K562 (cell line): ENCODE data around the gene AZU1. TPM values are rescaled to one million over a fixed set of nuclear protein-coding genes. Genes with fewer than 3 reads are reported as not detected.
A peak's percentile ranks its signal among the peaks of the same experiment; 100 is the strongest.

Source experiments
- ATAC-seq: fragments of 200-7000 bp; cut with Tn5 transposase; 3 replicates; pipeline ENCODE4 v1.9.1; 2020; ENCODE audit warnings: moderate library complexity
- BruUV-seq: library from RNA; stranded (reverse); fragments of 400-500 nt; replicated peaks from 2 replicates; lab custom pipeline; 2021; lab: Mats Ljungman, UMichigan
- CTCF ChIA-PET: fragments of 300-600 bp; formaldehyde crosslinking; extraction: SDS; loops from one replicate; lab custom pipeline; 2021; ENCODE audit warnings: low intra/inter-chr PET ratio; lab: Yijun Ruan, JAX
- POLR2A ChIA-PET: fragments of 300-600, 350-650 bp; sonication (Branson Sonifier 250); formaldehyde crosslinking; extraction: SDS; loops from one replicate; lab custom pipeline; 2021; ENCODE audit warnings: antibody characterized with exemption, inconsistent platforms; lab: Yijun Ruan, JAX
- DNase-seq, 4 experiments: peaks; one replicate each; pipeline versions ENCODE4 v3.0.0 to v3.0.0-alpha.2; 2011 to 2018; ENCODE audit warnings: low spot score in 3 of 4, mixed read lengths in 3 of 4; ENCODE audit errors: extremely low read depth in 1 of 4
- FAIRE-seq: peaks from 2 replicates; lab custom pipeline; 2011; peaks lifted over from hg19 to GRCh38; lab: Jason Lieb, UNC
- H2AFZ ChIP-seq: 2 replicates; pipeline ENCODE4 v1.6.0; 2011; ENCODE audit warnings: low read depth, low read length, control low read depth, inconsistent platforms
- H3K27ac ChIP-seq: fragments of 200-600 bp; 3 replicates; pipeline ENCODE4 v1.8.0; 2011; ENCODE audit warnings: low read depth, mild to moderate bottlenecking, control low read depth, inconsistent platforms, low read length, moderate library complexity, mixed read lengths; ENCODE audit errors: extremely low read depth
- H3K27me3 ChIP-seq, 2 experiments: fragments of 300-600 bp in 1 of 2; 2 replicates in 1 of 2; 3 replicates in 1 of 2; pipeline versions ENCODE4 v1.6.0 to v1.8.0; 2011; ENCODE audit warnings: inconsistent platforms in 2 of 2, low read length in 2 of 2, mild to moderate bottlenecking in 1 of 2, mixed read lengths in 1 of 2, moderate library complexity in 1 of 2; ENCODE audit not compliant: control insufficient read depth in 2 of 2, insufficient read depth in 2 of 2
- H3K36me3 ChIP-seq: fragments of 300-600 bp; 3 replicates; pipeline ENCODE4 v1.8.0; 2011; ENCODE audit warnings: mild to moderate bottlenecking, low read length, inconsistent platforms; ENCODE audit not compliant: control insufficient read depth, insufficient read depth
- H3K4me1 ChIP-seq, 2 experiments: fragments of 200-600 bp in 1 of 2; replicated peaks in 1 of 2; 2 replicates in 1 of 2; 3 replicates in 1 of 2; pipeline versions ENCODE4 v1.5.1 to v1.8.0; 2011; ENCODE audit warnings: inconsistent platforms in 2 of 2, low read length in 2 of 2, mild to moderate bottlenecking in 1 of 2, mixed read lengths in 1 of 2, moderate library complexity in 1 of 2; ENCODE audit not compliant: control insufficient read depth in 2 of 2, insufficient read depth in 2 of 2
- H3K4me2 ChIP-seq: 2 replicates; pipeline ENCODE4 v1.6.1; 2011; ENCODE audit warnings: low read length, control low read depth, inconsistent platforms, mixed read lengths; ENCODE audit not compliant: insufficient read depth
- H3K4me3 ChIP-seq: fragments of 200-600 bp; sonication (generic), shearing (Covaris generic); 2 replicates; pipeline ENCODE4 v1.5.1; 2016; ENCODE audit warnings: control low read depth, inconsistent platforms
- H3K79me2 ChIP-seq: fragments of 200-600 bp; 3 replicates; pipeline ENCODE4 v1.8.0; 2011; ENCODE audit warnings: low read length, inconsistent platforms; ENCODE audit not compliant: control insufficient read depth, insufficient read depth
- H3K9ac ChIP-seq, 2 experiments: 2 replicates each; pipeline versions ENCODE4 v1.6.0 to v1.6.1; 2011; ENCODE audit warnings: low read depth in 2 of 2, low read length in 2 of 2, control low read depth in 1 of 2, inconsistent platforms in 1 of 2, mild to moderate bottlenecking in 1 of 2, mixed read lengths in 1 of 2; ENCODE audit not compliant: insufficient read depth in 1 of 2
- H3K9me1 ChIP-seq: one replicate; pipeline ENCODE4 v1.6.0; 2011; ENCODE audit warnings: inconsistent platforms, mild to moderate bottlenecking, low read length, moderate library complexity; ENCODE audit not compliant: control insufficient read depth, insufficient read depth
- H3K9me3 ChIP-seq: replicated peaks from 2 replicates; pipeline ENCODE4 v1.5.1; 2011; ENCODE audit warnings: low read depth, low read length, inconsistent platforms; ENCODE audit not compliant: control insufficient read depth, insufficient read depth
- H4K20me1 ChIP-seq: replicated peaks from 2 replicates; pipeline ENCODE4 v1.6.1; 2011; ENCODE audit warnings: low read length, inconsistent platforms, mixed read lengths; ENCODE audit not compliant: control insufficient read depth, insufficient read depth
- CCNT2 ChIP-seq: IDR thresholded peaks from 2 replicates; pipeline ENCODE4 v1.6.1; 2011; ENCODE audit warnings: borderline replicate concordance, low read depth, mild to moderate bottlenecking, moderate library complexity, mixed read lengths, low read length; ENCODE audit not compliant: insufficient read length; ENCODE audit errors: extremely low read depth
- CHCHD3 ChIP-seq: fragments of 250-450 bp; sonication (Bioruptor Pico); IDR thresholded peaks from 2 replicates; pipeline ENCODE4 v2.1.2; 2022; ENCODE audit warnings: mild to moderate bottlenecking
- FOXA3 ChIP-seq, 2 experiments: fragments of 450-650 bp in 1 of 2; sonication (generic) in 1 of 2; formaldehyde crosslinking; IDR thresholded peaks in 1 of 2; conservative IDR thresholded peaks in 1 of 2; 2 replicates each; pipeline versions ENCODE4 v1.4.0 to v1.8.0; 2020 to 2022; ENCODE audit warnings: mild to moderate bottlenecking in 2 of 2, missing genetic modification reagents in 1 of 2
- FUS ChIP-seq: fragments of 200-400 bp; formaldehyde crosslinking; optimal IDR thresholded peaks from 2 replicates; pipeline ENCODE3; 2017; ENCODE audit warnings: low read depth, low read length
- HNRNPL ChIP-seq: fragments of 200-400 bp; formaldehyde crosslinking; IDR thresholded peaks from 2 replicates; pipeline ENCODE4 v1.6.1; 2017; ENCODE audit warnings: low read depth, mild to moderate bottlenecking, low read length
- KHSRP ChIP-seq: fragments of 450-650 bp; IDR thresholded peaks from 2 replicates; pipeline ENCODE4 v1.6.1; 2017
- MXD1 ChIP-seq: fragments of 250-450 bp; sonication (Bioruptor Pico); IDR thresholded peaks from 2 replicates; pipeline ENCODE4 v1.8.0; 2021; ENCODE audit warnings: borderline replicate concordance, mild to moderate bottlenecking, moderate library complexity; ENCODE audit not compliant: poor library complexity, severe bottlenecking
- NCOA1 ChIP-seq: fragments of 450-650 bp; IDR thresholded peaks from 2 replicates; pipeline ENCODE4 v1.6.1; 2016; ENCODE audit warnings: low read depth
- PCBP2 ChIP-seq: fragments of 200-400 bp; formaldehyde crosslinking; IDR thresholded peaks from 2 replicates; pipeline ENCODE4 v1.6.1; 2018; ENCODE audit warnings: low read length, low read depth, mild to moderate bottlenecking, moderate library complexity; ENCODE audit not compliant: poor library complexity, severe bottlenecking
- POLR2G ChIP-seq: fragments of 200-400 bp; formaldehyde crosslinking; IDR thresholded peaks from 2 replicates; pipeline ENCODE4 v1.6.1; 2017; ENCODE audit warnings: low read depth, mild to moderate bottlenecking, antibody characterized with exemption, low read length, moderate library complexity
- PRPF4 ChIP-seq: fragments of 200-400 bp; formaldehyde crosslinking; IDR thresholded peaks from one replicate; pipeline ENCODE4 v1.6.1; 2017; ENCODE audit warnings: low read length, low read depth, mild to moderate bottlenecking; ENCODE audit not compliant: insufficient read depth, poor library complexity, severe bottlenecking
- RBFOX2 ChIP-seq: fragments of 200-400 bp; formaldehyde crosslinking; IDR thresholded peaks from 2 replicates; pipeline ENCODE4 v1.6.1; 2017; ENCODE audit warnings: low read depth, mild to moderate bottlenecking, low read length, moderate library complexity
- RBM17 ChIP-seq: fragments of 200-400 bp; formaldehyde crosslinking; IDR thresholded peaks from 2 replicates; pipeline ENCODE4 v1.6.1; 2017; ENCODE audit warnings: low read depth, mild to moderate bottlenecking, low read length, borderline replicate concordance
- SAFB ChIP-seq: fragments of 200-400 bp; formaldehyde crosslinking; IDR thresholded peaks from 2 replicates; pipeline ENCODE4 v1.6.1; 2017; ENCODE audit warnings: low read depth, low read length, borderline replicate concordance
- SETDB1 ChIP-seq: IDR thresholded peaks from one replicate; pipeline ENCODE4 v1.6.1; 2012; ENCODE audit warnings: low read length, control low read depth, inconsistent platforms
- SREBF2 ChIP-seq: sonication (generic); formaldehyde crosslinking; IDR thresholded peaks from 2 replicates; pipeline ENCODE4 v1.4.0; 2020; ENCODE audit warnings: mild to moderate bottlenecking, missing genetic modification reagents
- U2AF1 ChIP-seq: fragments of 200-400 bp; formaldehyde crosslinking; optimal IDR thresholded peaks from 2 replicates; pipeline ENCODE3; 2017; ENCODE audit warnings: mild to moderate bottlenecking, low read depth, low read length, moderate library complexity
- ZNF316 ChIP-seq: fragments of 450-650 bp; IDR thresholded peaks from 2 replicates; pipeline ENCODE4 v1.6.1; 2016
- ZNF384 ChIP-seq: IDR thresholded peaks from 2 replicates; pipeline ENCODE4 v1.6.1; 2012; ENCODE audit warnings: low read depth, low read length, improper control_type of control experiment
- WGBS: fragments of 100-300 bp; shearing (Covaris generic); methylation state at CpG from one replicate; pipeline ENCODE4 v1.1.6; 2016; ENCODE audit warnings: low coverage, mixed read lengths; ENCODE audit not compliant: insufficient coverage; ENCODE audit errors: missing lambda C conversion rate; 5-methylcytosine and 5-hydroxymethylcytosine counted together
- in situ Hi-C: fragments of 300-500 bp; cut with MboI; formaldehyde crosslinking; loops from 4 replicates; pipeline ENCODE4 v1.15.0; 2018; ENCODE audit warnings: inconsistent platforms, mixed read lengths
- intact Hi-C: fragments of 100-400 bp; cut with micrococcal nuclease; formaldehyde crosslinking; loops from 2 replicates; pipeline ENCODE4 v1.14.2; 2022
- polyA plus RNA-seq, 8 experiments: library from polyadenylated mRNA; depleted of rRNA in 4 of 8; stranded (reverse) in 5 of 8; unstranded in 3 of 8; fragments of >200 nt; fragmentation: Nextera tagmentation in 2 of 8; fragmentation: Illumina TruSeq in 1 of 8; extraction: Ambion mirVana in 2 of 8; extraction: Trizol in 1 of 8; gene quantifications; 2 replicates each; pipeline versions ENCODE4 v1.2.1 to v1.2.3, GENCODE V29; 2011 to 2014; ENCODE audit warnings: inconsistent platforms in 1 of 8, missing spikeins in 1 of 8
- total RNA-seq, 7 experiments: library from RNA; depleted of rRNA in 6 of 7; stranded (reverse); fragments of >200 nt in 6 of 7; fragmentation: Illumina TruSeq in 2 of 7; extraction: Trizol in 2 of 7; gene quantifications; 2 replicates each; pipeline versions ENCODE4 v1.2.1 to v1.2.3, GENCODE V29; 2011 to 2021; ENCODE audit warnings: low replicate concordance in 1 of 7
- TF ChIP-seq, protein P1 (sequence below): sonication (generic); formaldehyde crosslinking; IDR thresholded peaks from 2 replicates; pipeline ENCODE4 v1.8.1; 2023; ENCODE audit warnings: mild to moderate bottlenecking, missing genetic modification reagents

Gene AZU1
- total and polyA plus RNA-seq, 9 of the 15 experiments (the other 6 are each of a cell fraction or from before 2014, with no cell fraction given), result 0.29 to 1.9 (median 0.59) TPM; not detected in 3

DNA sequence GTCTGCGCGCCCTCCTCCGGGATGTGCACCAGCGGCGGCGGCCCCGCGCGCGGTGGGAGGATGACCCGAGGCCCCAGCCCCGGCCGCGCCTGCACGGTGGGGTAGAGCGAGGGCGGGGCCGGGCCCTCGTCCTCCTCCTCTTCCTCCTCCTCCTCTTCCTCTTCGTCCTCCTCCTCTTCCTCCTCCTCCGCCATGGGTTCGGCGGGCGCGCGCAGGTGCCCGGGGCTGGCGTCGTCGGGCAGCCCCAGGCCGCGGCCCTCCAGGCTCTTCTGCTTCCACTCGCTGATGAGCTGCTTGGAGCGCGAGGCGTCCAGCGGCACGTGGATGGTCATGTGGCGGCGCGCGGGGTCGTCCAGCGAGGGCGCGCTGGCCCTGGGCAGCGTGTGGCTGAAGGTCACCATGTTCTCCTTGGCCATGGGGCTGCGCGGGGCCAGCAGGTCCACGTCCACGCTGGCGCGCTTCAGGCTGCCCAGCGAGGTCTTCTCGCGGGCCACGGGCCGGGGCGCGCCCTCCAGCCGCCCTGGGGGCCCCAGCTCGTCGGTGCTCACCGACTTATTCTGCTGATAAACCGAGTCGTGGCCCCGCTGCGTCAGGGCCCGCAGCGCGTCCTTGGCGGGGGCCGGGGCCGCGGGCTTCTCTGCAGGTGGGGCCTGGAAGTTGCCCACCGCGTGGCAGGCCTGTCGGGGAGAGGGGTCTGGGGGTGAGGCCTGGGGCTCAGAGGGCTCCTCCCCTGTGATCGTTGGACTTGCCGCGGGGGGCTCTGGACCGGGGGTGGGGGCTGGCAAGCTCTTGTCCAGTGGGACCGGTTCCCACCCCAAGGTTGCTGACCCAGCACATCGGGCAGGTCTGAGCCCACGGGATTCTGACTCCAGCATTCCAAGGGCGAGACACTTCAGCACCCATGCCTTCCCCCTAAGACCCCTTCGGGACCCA is 14.2 kb upstream of the AZU1 start:
- FAIRE-seq (no peak), ATAC-seq (peak; percentile 6; the same call in 2 of the 3 replicates), DNase-seq (peak in 2 of 4 experiments; percentile 21)
- peaks cover 3% of the 10 kb centered on the region for H3K9me3 ChIP-seq
- no peaks in the 10 kb centered on the region for H4K20me1 ChIP-seq
- H3K79me2 ChIP-seq, result peaks cover 6% of the 10 kb centered on the region
- intact Hi-C loops (no loop called here), in situ Hi-C loops (no loop called here)
- no peaks in the 10 kb centered on the region for H3K27me3 ChIP-seq
- CTCF ChIA-PET, result no interaction called here
- H3K27ac ChIP-seq, result no peak overlapping the region
- POLR2A ChIA-PET, result interaction anchor here (0.6 to 2.2 kb wide), 2 partner anchors 10 to 14 kb away, joined by 3 to 11 read pairs; no protein-coding TSS in a partner anchor
- 93% methylated on average over 17 of the region's 87 CpGs for WGBS
- no peak overlapping the region for H2AFZ ChIP-seq
- H3K9me1 ChIP-seq, result no peaks in the 10 kb centered on the region
- peaks cover 0 to 42% of the 10 kb centered on the region in 2 experiments; a peak in 2 of 5 replicates for H3K4me1 ChIP-seq
- H3K4me2 ChIP-seq, result no peak overlapping the region
- BruUV-seq, result no TSS peak
- no peak overlapping the region for H3K9ac ChIP-seq
- H3K36me3 ChIP-seq, result peaks cover 67% of the 10 kb centered on the region
- H3K4me3 ChIP-seq, result no peak overlapping the region
- TF ChIP-seq CHCHD3 (CRISPR knock-in tag) (no peak), SAFB (peak; percentile 31; the same call in 1 of the 2 replicates), KHSRP (no peak), CCNT2 (peak; percentile 7), HNRNPL (peak; percentile 99), U2AF1 (peak; percentile 88), SREBF2 (CRISPR knock-in tag) (no peak), POLR2G (peak; percentile 92), RBFOX2 (peak; percentile 78), PCBP2 (peak; percentile 28), FUS (peak; percentile 81), NCOA1 (no peak), PRPF4 (peak; percentile 54), SETDB1 (no peak), RBM17 (no peak), FOXA3 (CRISPR knock-in tag; conservative IDR thresholded peaks at IDR 0.05 in 1 of 2, IDR thresholded peaks at IDR 0.05 in 1 of 2) (no peak), ZNF384 (no peak), ZNF316 (peak; percentile 29; the same call in 1 of the 2 replicates), MXD1 (CRISPR knock-in tag) (no peak)
- TF ChIP-seq, protein P1, sequence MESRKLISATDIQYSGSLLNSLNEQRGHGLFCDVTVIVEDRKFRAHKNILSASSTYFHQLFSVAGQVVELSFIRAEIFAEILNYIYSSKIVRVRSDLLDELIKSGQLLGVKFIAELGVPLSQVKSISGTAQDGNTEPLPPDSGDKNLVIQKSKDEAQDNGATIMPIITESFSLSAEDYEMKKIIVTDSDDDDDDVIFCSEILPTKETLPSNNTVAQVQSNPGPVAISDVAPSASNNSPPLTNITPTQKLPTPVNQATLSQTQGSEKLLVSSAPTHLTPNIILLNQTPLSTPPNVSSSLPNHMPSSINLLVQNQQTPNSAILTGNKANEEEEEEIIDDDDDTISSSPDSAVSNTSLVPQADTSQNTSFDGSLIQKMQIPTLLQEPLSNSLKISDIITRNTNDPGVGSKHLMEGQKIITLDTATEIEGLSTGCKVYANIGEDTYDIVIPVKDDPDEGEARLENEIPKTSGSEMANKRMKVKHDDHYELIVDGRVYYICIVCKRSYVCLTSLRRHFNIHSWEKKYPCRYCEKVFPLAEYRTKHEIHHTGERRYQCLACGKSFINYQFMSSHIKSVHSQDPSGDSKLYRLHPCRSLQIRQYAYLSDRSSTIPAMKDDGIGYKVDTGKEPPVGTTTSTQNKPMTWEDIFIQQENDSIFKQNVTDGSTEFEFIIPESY (CRISPR knock-in tag), result peak; percentile 88
